PC-9 (cell line): ENCODE measurements around the gene CDCA3.
"Not testable (repeated sequence)": the region's sequence is repeated elsewhere in the genome, so short reads cannot be mapped to it uniquely, and the experiment has no call there.

Experiments
- EZH2 ChIP-seq: fragments of 200-600 bp; sonication (generic); IDR thresholded peaks from 2 replicates; pipeline ENCODE4 v1.8.0; 2017; ENCODE audit warnings: antibody characterized with exemption, low read depth
- TF ChIP-seq, protein P1 (sequence below): fragments of 200-600 bp; sonication (generic); conservative IDR thresholded peaks from 2 replicates; pipeline ENCODE4 v1.6.1; 2017; ENCODE audit warnings: mixed run types, antibody characterized with exemption, mild to moderate bottlenecking, moderate library complexity

DNA sequence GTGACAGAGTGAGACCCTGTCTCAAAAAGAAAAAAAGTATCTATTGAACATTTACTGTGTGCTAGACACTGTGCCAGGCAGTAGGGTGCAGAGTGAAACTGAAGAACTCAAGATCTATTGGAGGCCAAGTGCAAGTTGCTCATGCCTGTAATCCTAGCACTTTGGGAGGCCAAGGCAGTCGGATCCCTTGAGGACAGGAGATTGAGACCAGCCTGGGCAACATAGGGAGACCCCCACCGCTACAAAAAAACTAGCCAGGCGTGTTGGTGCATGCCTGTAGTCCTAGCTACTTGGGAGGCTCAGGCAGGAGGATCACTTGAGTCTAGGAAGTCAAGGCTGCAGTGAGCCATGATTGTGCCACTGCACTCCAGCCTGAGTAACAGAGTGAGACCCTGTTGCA is 41.6 kb upstream of the CDCA3 start:
- TF ChIP-seq, protein P1, sequence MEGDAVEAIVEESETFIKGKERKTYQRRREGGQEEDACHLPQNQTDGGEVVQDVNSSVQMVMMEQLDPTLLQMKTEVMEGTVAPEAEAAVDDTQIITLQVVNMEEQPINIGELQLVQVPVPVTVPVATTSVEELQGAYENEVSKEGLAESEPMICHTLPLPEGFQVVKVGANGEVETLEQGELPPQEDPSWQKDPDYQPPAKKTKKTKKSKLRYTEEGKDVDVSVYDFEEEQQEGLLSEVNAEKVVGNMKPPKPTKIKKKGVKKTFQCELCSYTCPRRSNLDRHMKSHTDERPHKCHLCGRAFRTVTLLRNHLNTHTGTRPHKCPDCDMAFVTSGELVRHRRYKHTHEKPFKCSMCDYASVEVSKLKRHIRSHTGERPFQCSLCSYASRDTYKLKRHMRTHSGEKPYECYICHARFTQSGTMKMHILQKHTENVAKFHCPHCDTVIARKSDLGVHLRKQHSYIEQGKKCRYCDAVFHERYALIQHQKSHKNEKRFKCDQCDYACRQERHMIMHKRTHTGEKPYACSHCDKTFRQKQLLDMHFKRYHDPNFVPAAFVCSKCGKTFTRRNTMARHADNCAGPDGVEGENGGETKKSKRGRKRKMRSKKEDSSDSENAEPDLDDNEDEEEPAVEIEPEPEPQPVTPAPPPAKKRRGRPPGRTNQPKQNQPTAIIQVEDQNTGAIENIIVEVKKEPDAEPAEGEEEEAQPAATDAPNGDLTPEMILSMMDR: not testable (repeated sequence)
- TF ChIP-seq EZH2: not testable (repeated sequence)
